Gastroesophageal sphincter (tissue), 3 donors: Measurements from ENCODE around the gene CFAP92.

Source experiments
- POLR2AphosphoS5 ChIP-seq: sonication (generic); formaldehyde crosslinking; IDR thresholded peaks from one replicate; pipeline ENCODE4 v1.6.1; 2017; ENCODE audit warnings: antibody characterized with exemption
- TF ChIP-seq, protein P1 (sequence below), 4 experiments: fragments of 200-600 bp in 2 of 4; fragments of 450-650 bp in 2 of 4; sonication (generic) in 1 of 4; IDR thresholded peaks; one replicate each; pipeline ENCODE4 v1.5.1; 2017 to 2019; ENCODE audit warnings: antibody characterized with exemption in 4 of 4, mild to moderate bottlenecking in 2 of 4, moderate library complexity in 2 of 4

DNA sequence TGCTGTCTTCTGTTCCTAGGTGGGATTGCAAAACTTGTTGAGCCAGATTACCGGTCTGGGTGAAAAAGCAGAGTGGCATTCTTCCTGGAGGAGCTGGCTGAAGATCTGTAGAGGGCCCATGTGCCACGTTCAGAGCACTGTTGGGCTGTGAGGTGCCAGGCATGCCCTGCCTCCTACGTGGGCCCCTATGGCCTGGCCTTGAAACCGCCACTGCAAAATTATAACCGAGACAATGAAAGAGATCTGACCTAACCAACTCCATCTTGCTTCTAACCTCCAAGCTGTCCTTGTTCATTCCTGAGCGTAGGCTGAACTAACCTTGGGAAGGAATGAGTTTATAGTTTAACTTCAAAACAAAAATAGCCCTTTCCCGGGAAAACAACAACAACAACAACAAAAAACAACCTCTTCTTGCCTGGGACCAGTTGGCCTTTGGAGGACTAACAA, 115.8 kb downstream of the CFAP92 start:
- TF ChIP-seq, protein P1, sequence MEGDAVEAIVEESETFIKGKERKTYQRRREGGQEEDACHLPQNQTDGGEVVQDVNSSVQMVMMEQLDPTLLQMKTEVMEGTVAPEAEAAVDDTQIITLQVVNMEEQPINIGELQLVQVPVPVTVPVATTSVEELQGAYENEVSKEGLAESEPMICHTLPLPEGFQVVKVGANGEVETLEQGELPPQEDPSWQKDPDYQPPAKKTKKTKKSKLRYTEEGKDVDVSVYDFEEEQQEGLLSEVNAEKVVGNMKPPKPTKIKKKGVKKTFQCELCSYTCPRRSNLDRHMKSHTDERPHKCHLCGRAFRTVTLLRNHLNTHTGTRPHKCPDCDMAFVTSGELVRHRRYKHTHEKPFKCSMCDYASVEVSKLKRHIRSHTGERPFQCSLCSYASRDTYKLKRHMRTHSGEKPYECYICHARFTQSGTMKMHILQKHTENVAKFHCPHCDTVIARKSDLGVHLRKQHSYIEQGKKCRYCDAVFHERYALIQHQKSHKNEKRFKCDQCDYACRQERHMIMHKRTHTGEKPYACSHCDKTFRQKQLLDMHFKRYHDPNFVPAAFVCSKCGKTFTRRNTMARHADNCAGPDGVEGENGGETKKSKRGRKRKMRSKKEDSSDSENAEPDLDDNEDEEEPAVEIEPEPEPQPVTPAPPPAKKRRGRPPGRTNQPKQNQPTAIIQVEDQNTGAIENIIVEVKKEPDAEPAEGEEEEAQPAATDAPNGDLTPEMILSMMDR (IDR thresholded peaks at IDR 0.05) = no peak
- no peak for TF ChIP-seq POLR2AphosphoS5
